ENCODE results near the gene FNIP2. TPM values are rescaled to one million over a fixed set of nuclear protein-coding genes. Genes with fewer than 3 reads are reported as not detected.

FNIP2 gene
- total RNA-seq, 2 experiments from 2014 or later: 0.09 to 1.0 TPM

Small RNA genes lying within 50 kb of the gene (small RNA-seq; reads per million reads assigned to genes)
- gene RF00157 (not detected), gene RNU6-128P (not detected)

Other genes starting within 250 kb of the FNIP2 start
- not detected in 2 replicates for gene RXFP1, start 247.1 kb upstream of the FNIP2 start, total RNA-seq (2014; rRNA removed; shearing (Covaris generic))
- not detected in 2 replicates for gene RXFP1, start 247.1 kb upstream of the FNIP2 start, total RNA-seq (2022)
- 18.3 and 30.4 TPM in 2 replicates for gene C4orf46, start 97.1 kb upstream of the FNIP2 start, total RNA-seq (2014; rRNA removed; shearing (Covaris generic))
- gene C4orf46, start 97.1 kb upstream of the FNIP2 start, total RNA-seq (2022): 23.9 and 28.9 TPM in 2 replicates
- gene ETFDH, start 96.7 kb upstream of the FNIP2 start, total RNA-seq (2014; rRNA removed; shearing (Covaris generic)): 13.3 and 17.6 TPM in 2 replicates
- gene ETFDH, start 96.7 kb upstream of the FNIP2 start, total RNA-seq (2022): 18.9 and 19.2 TPM in 2 replicates
- 27.3 and 29.9 TPM in 2 replicates for gene PPID, start 45.6 kb upstream of the FNIP2 start, total RNA-seq (2014; rRNA removed; shearing (Covaris generic))
- gene PPID, start 45.6 kb upstream of the FNIP2 start, total RNA-seq (2022): 21.2 and 25.0 TPM in 2 replicates

Data from OCI-LY7 (cell line).